Measurements from ENCODE around the gene MPP4.

MPP4 gene

DNA sequence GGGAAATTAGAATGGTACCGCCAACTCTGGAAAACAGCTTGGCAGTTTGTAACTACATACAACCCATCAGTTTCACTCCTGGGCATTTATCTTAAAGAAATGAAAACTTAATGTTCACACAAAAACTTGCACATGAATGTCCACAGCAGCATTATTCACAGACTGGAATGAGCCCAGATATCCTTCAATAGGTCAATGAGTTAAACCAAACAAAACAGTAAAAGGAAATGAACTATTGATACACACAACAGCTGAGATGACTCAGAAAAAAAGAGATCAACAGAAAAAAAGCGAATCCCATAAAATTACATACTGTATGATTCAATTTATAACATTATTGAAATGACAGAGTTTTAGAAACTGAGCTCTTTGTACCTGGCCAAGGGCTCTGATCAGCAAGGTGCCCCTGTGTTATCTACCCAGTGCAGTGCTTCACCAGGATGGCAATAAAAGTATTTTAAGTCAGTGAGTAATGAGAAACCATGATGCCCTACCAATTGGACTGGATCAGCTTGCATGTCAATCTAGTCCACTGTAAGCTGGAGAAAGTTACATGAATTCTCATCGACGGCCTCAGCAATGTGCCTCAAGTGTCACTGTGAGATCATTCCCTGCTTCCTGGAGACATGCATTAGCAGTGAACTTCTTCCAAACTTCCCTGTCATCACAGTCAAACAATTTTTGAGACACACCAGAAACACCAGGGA lies 77.0 kb downstream of the MPP4 start:
- DNase-seq = no peak

DNA sequence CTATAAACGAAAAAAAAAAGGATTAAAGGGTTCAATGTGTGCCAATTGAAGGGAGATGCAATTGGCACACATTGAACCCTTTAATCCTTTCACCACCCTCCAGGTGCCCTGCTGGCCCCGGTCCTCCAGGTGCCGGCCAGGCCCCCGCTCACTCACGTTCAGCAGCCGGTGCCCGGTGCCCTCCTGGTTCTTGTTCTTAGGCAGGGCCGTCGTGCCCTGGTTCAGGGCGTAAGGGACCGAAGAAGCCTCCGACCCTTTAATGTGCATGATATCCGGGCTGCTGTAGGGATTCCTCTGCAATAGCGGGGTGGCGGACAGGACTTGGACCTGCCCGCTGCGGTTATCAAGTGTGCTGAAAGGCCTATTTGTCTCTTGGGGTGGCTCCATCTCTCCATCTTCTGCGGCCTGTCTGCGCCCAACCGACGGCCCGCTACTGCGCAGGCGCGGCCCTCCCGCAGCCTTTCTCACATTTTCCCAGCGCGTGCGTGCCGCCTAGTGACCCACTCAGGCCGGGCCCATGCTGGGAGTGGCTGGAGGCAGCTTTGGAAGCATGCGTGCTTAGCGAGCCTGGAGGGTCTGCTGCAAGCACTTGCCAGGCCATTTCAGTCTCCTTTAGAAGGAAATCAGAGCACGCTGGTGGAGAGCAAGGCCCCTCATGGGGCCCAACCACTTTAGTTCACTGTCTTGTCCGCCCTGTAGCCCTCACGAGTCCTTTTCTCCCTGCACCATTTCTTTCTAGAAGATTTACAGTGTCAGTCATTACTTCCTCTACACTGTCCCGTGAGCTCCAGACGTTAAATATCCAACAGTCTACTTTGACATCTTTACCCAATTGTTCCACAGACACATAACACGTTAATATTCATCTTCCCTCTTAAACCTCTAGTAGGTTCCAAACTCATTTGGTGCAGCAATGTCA lies 79.4 kb downstream of the MPP4 start:
- DNase-seq = no peak

DNA sequence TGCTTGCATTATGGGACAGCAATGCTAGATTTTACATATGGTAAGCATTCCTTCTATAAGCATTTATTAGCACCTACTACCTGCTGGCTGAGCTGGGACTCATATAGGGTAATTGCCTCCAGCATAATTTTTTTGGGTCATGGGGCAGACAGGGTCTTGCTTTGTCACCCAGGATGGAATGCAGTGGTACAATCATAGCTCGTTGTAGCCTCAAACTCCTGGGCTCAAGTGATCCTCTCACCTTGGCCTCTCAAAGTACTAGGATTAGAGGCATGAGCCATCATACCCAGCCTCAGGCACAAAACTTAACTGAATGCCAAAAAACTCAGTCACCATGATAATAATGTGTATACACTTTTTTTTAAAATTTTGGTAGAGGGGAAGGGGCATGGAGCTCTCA lies 90.4 kb downstream of the MPP4 start:
- DNase-seq = no peak

- DNase-seq = no peak
Measured at GRCh38 chr2:201607568-201607967, 90.9 kb downstream of the MPP4 start.

GRCh38 chr2:201600906-201601305 lies 97.5 kb downstream of the MPP4 start:
- DNase-seq = no peak

DNA sequence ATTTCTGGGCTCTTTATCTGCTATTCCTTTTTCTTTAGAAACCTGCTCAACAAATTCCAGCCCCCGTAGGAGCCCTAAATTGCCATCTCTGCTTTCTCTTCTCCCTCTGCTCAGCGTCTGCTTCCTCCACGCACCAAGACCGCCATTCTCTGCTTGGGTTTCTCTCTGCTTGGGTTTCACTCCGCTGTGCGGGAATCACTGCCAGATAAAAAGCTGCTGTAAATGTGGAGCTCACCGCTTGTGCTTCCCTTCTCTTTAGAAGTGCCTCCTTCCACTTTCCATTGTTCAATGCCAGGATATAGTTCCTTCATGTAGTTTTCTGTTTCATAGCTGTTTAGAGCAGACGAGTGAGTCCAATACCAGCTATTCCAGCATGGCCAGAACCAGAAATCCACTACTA lies 101.0 kb downstream of the MPP4 start:
- no peak for DNase-seq

Data from Kasumi-1 (cell line).